ENCODE data around the gene SH3GL2.

DNA sequence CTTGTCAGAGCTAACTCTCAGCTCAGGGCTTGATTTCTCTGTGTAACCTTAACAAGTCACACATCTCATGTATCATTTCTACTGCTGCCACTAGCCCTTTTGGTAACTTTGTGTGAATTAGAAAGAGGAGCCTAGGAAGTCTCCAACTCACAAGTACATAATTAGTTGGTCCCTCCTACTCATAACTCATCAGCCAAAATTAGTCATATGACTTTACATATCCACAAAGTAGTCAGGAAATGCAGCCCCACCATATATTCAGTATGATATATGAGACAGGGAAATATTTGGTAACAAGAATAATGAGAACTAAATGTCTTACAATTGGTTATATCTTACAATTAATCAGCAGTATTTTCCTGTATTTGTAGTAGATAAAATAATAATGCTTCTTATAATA, 250.2 kb downstream of the SH3GL2 start:
- no peak for TF ChIP-seq CTCF (IDR thresholded peaks at IDR 0.05)
- no peak for TF ChIP-seq POLR2A (IDR thresholded peaks at IDR 0.05)

All from heart left ventricle (tissue), 13 donors.